Measurements from ENCODE around the gene KCNG3. TPM values are rescaled to one million over a fixed set of nuclear protein-coding genes. Genes with fewer than 3 reads are reported as not detected.

Gene KCNG3
- total and polyA plus RNA-seq, 2 of the 13 experiments (the other 11 are each of a cell fraction or from before 2014, with no cell fraction given), result 2.8 to 4.8 TPM

- BruUV-seq (replicated peaks), result no TSS peak
- Histone ChIP-seq H3K27me3 (ENCODE audit: control insufficient read depth in 1 of 2, insufficient read depth in 2 of 2, low read length in 2 of 2) (no peaks in the 10 kb centered on the region), H3K4me3 (replicated peaks in 1 of 3; ENCODE audit: insufficient read depth in 1 of 3, low read depth in 2 of 3, low read length in 3 of 3) (no peak overlapping the region), H4K20me1 (ENCODE audit: insufficient read depth, low read length) (no peaks in the 10 kb centered on the region), H2AFZ (ENCODE audit: low read length) (no peak overlapping the region), H3K27ac (ENCODE audit: extremely low read length, insufficient read depth, low read length) (no peak overlapping the region), H3K9me3 (ENCODE audit: low read length) (no peaks in the 10 kb centered on the region), H3K79me2 (ENCODE audit: insufficient read depth, low read length) (no peaks in the 10 kb centered on the region), H3K36me3 (replicated peaks in 1 of 2; ENCODE audit: control insufficient read depth in 1 of 2, insufficient read depth in 2 of 2, low read length in 2 of 2) (peaks cover 0 to 8% of the 10 kb centered on the region in 2 experiments; a peak in 2 of 5 replicates), H3K4me1 (ENCODE audit: insufficient read depth, low read length) (no peaks in the 10 kb centered on the region), H3K4me2 (ENCODE audit: low read depth, low read length) (no peak overlapping the region), H3K9ac (ENCODE audit: insufficient read depth, low read depth, low read length) (no peak overlapping the region)
- no peak for FAIRE-seq
- ATAC-seq, result no peak
- POLR2A ChIA-PET, result no interaction called here
- WGBS (ENCODE audit: low lambda C conversion rate), result 92% methylated on average over 5 of the region's 5 CpGs
- DNase-seq (ENCODE audit: low spot score), result no peak
- in situ Hi-C loops (cut with HindIII; ENCODE audit: extremely low pct_ligation_motif_present, low pct_unique_long_range_greater_than_20kb), result no loop called here
- no peak for TF ChIP-seq ZBTB49 (CRISPR knock-in tag; IDR thresholded peaks at IDR 0.05; ENCODE audit: borderline replicate concordance)
- intact Hi-C loops (cut with micrococcal nuclease; ENCODE audit: unreplicated experiment), result no loop called here
- CTCF ChIA-PET (ENCODE audit: low intra/inter-chr PET ratio, low total read pairs), result no interaction called here
Measured at GRCh38 chr2:42443718-42444399, 49.9 kb downstream of the KCNG3 start.

GRCh38 chr2:42442774-42443173 is 51.0 kb downstream of the KCNG3 start:
- no peaks in the 10 kb centered on the region for H3K27me3 ChIP-seq (ENCODE audit: control insufficient read depth in 1 of 2, insufficient read depth in 2 of 2, low read length in 2 of 2)
- H3K4me2 ChIP-seq (ENCODE audit: low read depth, low read length), result no peak overlapping the region
- DNase-seq (ENCODE audit: low spot score), result no peak
- H3K9me3 ChIP-seq (ENCODE audit: low read length), result no peaks in the 10 kb centered on the region
- no peak for ATAC-seq
- intact Hi-C loops (cut with micrococcal nuclease; ENCODE audit: unreplicated experiment), result no loop called here
- no peak for FAIRE-seq
- ChIA-PET CTCF (ENCODE audit: low intra/inter-chr PET ratio, low total read pairs) (no interaction called here), POLR2A (no interaction called here)
- H3K4me1 ChIP-seq (ENCODE audit: insufficient read depth, low read length), result no peaks in the 10 kb centered on the region
- no peaks in the 10 kb centered on the region for H4K20me1 ChIP-seq (ENCODE audit: insufficient read depth, low read length)
- H2AFZ ChIP-seq (ENCODE audit: low read length), result no peak overlapping the region
- no peaks in the 10 kb centered on the region for H3K79me2 ChIP-seq (ENCODE audit: insufficient read depth, low read length)
- no peak overlapping the region for H3K4me3 ChIP-seq (replicated peaks in 1 of 3; ENCODE audit: insufficient read depth in 1 of 3, low read depth in 2 of 3, low read length in 3 of 3)
- H3K27ac ChIP-seq (ENCODE audit: extremely low read length, insufficient read depth, low read length), result no peak overlapping the region
- in situ Hi-C loops (cut with HindIII; ENCODE audit: extremely low pct_ligation_motif_present, low pct_unique_long_range_greater_than_20kb), result no loop called here
- H3K9ac ChIP-seq (ENCODE audit: insufficient read depth, low read depth, low read length), result no peak overlapping the region
- no TSS peak for BruUV-seq (replicated peaks)
- H3K36me3 ChIP-seq (replicated peaks in 1 of 2; ENCODE audit: control insufficient read depth in 1 of 2, insufficient read depth in 2 of 2, low read length in 2 of 2), result peaks cover 0 to 8% of the 10 kb centered on the region in 2 experiments; a peak in 2 of 5 replicates
- over 99% methylated on average over 2 of the region's 2 CpGs for WGBS (ENCODE audit: low lambda C conversion rate)
- TF ChIP-seq ZNF12 (CRISPR knock-in tag; IDR thresholded peaks at IDR 0.05) (no peak), E2F2 (CRISPR knock-in tag; IDR thresholded peaks at IDR 0.05; ENCODE audit: borderline replicate concordance) (no peak), FOXO1 (CRISPR knock-in tag; IDR thresholded peaks at IDR 0.05) (no peak), CSRNP2 (CRISPR knock-in tag; conservative IDR thresholded peaks at IDR 0.05; ENCODE audit: low read depth) (no peak), ZNF780A (CRISPR knock-in tag; IDR thresholded peaks at IDR 0.05) (no peak), ZBTB33 (CRISPR knock-in tag; IDR thresholded peaks at IDR 0.05) (no peak), ZNF530 (CRISPR knock-in tag; IDR thresholded peaks at IDR 0.05; ENCODE audit: low read depth) (no peak), TBL1XR1 (IDR thresholded peaks at IDR 0.05; ENCODE audit: borderline replicate concordance, low read length, partially characterized antibody) (no peak), ZFP62 (CRISPR knock-in tag; IDR thresholded peaks at IDR 0.05) (no peak)
